HPDE6-E6E7 (cell line): Measurements from ENCODE around the gene BCAP31.
"Not testable (repeated sequence)": the region's sequence is repeated elsewhere in the genome, so short reads cannot be mapped to it uniquely, and the experiment has no call there.

Experiments
- DNase-seq: peaks from one replicate; pipeline ENCODE4 v3.0.0; 2011; ENCODE audit warnings: missing footprints; ENCODE audit errors: extremely low spot score

Gene BCAP31

DNA sequence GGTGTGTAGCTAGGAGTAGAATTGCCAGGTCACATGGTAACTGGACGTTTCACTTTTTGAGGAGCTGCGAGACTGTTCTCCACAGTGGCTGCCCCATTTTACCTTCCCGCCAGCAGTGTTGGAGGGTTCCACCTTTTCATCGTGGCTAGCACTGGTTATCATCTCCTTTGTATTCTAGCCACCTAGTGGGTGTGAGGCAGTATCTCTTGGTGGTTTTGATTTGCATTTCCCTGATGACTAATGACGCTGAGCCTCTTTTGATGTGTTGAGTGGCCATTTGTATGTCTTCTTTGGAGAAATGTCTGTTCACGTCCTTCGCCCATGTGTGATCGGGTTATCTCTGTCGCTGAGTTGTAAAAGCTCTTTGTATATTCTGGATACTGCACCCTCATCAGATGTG lies 11.1 kb upstream of the BCAP31 start:
- DNase-seq, result no peak

DNA sequence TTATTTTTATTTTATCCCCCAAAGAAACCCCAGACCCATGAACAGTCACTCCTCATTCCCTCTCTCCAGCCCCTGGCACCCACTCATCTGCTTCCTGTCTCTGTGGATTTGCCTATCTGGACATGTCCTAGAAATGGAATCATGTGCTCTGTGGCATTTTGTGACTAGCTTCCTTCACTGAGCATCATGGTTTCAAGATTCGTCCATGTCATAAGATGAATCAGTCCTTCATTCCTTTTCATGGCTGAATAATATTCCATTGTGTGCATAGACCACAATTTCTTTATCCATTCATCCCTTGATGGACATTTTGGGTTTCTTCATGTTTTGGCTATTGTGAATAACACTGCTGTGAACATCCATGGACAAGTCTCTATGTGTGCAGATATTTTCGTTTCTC lies 10.7 kb upstream of the BCAP31 start:
- DNase-seq, result no peak

GRCh38 chrX:153733651-153734240 lies 9.6 kb upstream of the BCAP31 start:
- DNase-seq, result no peak

- peak; percentile 48 for DNase-seq
Measured at GRCh38 chrX:153732401-153732800, 8.2 kb upstream of the BCAP31 start.

- no peak for DNase-seq
Measured at GRCh38 chrX:153731845-153732215, 7.6 kb upstream of the BCAP31 start.

DNA sequence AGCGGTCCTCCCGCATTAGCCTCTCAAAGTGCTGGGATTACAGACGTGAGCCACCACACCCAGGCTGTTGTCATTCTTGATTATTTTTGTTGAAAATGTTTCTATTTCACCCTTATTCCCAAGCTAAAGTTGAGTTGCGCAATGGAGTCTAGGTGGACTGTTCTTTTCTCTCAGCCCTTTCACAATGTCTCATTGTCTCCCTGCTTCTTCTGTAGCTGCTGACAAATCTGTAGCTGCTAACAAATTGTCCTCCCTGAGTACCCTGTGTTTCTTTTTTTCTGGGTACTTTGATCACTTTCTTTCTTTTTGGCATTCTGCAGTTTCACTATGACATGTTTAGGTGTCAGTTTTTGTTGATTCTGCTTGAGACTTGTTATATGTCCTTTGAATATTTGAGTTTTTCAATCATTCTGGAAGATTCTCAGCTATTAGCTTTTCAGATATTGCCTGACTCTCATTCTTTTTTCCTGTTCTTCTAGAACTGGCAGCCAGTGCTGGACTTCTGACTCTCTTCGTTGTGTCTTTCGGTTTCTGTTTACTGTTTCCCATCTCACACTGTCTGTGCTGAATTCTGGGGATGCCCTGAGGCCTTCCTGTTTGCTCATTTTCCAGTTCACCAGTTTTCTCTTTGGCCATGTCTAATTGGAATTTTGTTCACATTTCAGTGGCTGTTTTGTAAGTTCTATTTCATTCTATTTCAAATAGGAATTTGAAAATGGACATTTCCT lies 7.1 kb upstream of the BCAP31 start:
- DNase-seq, result no peak

- DNase-seq, result not testable (repeated sequence)
Measured at GRCh38 chrX:153730115-153730514, 5.9 kb upstream of the BCAP31 start.

DNA sequence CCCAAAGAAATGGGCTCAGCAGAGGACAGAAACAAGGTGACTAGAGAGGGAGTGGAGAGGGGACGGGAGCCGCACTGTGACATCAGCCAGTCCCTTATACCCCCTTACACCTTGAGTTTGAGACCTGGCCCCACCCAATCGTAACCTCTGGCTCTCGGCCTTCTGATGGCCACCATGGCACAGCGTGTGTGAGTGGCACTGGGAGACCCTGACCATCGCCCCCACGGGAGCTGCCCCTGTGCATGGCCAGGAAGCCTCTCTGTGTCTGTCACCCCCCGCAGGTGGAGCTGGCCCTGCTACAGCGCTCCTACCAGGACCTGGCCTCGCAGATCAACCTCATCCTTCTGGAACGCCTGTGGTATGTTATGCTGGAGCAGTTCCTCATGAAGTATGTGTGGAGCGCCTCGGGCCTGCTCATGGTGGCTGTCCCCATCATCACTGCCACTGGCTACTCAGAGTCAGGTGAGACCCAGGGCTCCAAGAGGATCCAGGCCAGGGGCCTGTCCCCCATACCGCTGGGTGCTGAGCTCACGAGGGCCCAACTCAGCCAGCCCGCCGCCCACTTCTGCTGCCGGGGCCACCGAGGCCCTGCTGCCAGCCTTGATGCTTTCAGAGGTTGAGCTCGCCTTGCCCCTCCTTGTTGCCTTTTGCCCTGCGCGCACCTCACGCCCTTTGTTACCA lies 4.9 kb upstream of the BCAP31 start:
- no peak for DNase-seq

DNA sequence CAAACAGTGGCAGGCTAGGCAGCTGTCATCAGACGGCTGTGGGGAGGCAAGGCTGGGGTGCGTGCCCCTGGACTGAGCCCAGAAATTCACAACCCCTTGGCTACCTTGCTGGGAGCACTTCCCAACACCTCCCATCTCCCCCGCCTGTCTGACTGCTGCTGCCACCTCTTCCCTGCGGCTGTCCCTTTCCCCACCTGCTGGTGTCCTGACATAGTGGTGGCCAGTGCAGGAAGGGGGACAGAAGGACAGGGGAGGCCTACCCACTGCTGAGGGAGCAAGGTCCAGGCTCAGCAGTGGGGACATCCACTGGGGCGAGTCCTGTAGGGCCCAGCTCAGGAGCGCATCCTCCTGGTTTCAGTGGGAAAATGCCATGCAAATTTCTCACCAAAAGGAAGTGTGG lies 3.9 kb upstream of the BCAP31 start:
- no peak for DNase-seq

DNA sequence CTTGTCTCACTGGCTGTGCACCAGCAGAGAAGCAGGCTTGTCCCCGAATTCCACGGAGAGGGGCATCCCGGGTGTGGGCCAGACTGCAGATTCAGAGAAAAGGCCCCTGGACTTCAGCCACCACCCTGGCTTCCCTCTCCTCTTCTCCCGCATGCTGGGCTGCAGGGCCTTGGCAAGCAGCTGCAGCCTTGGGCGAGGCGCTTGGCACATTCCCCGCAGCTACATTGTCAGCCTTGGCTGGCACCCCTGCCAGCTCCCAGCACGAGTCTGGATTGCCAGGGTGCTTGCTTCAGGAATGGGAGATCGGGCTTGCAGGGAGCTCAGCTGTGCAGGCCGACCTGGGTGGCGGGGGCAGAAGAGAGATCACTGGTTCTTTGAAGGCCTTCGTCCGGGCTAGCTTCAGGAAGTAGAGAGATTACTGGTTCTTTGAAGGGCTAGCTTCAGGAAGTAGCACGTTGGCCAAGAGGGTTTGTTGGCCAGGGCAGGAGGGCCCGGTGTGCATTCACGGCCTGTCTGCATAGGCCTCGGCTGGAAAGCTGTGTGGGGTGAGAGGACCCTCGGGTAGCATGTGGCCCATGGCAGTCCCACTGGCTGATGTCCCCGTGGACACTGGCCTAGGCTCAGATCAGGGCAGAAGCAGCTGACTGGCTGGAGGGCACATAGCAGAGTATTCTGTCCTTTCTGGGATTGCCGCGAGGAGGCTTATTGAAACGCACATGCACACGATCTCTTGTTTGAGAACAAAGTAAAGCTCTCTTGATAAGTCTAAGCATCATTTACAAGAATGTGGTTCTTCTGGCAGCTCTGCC lies 3.1 kb upstream of the BCAP31 start:
- no peak for DNase-seq

- peak; percentile 42 for DNase-seq
Measured at GRCh38 chrX:153726286-153727122, 2.3 kb upstream of the BCAP31 start.

- DNase-seq, result no peak
Measured at GRCh38 chrX:153725832-153726285, 1.7 kb upstream of the BCAP31 start.

DNA sequence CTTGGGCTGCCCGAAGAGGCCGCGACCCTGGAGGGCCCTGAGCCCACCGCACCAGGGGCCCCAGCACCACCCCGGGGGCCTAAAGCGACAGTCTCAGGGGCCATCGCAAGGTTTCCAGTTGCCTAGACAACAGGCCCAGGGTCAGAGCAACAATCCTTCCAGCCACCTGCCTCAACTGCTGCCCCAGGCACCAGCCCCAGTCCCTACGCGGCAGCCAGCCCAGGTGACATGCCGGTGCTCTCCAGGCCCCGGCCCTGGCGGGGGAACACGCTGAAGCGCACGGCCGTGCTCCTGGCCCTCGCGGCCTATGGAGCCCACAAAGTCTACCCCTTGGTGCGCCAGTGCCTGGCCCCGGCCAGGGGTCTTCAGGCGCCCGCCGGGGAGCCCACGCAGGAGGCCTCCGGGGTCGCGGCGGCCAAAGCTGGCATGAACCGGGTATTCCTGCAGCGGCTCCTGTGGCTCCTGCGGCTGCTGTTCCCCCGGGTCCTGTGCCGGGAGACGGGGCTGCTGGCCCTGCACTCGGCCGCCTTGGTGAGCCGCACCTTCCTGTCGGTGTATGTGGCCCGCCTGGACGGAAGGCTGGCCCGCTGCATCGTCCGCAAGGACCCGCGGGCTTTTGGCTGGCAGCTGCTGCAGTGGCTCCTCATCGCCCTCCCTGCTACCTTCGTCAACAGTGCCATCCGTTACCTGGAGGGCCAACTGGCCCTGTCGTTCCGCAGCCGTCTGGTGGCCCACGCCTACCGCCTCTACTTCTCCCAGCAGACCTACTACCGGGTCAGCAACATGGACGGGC lies 1.0 kb upstream of the BCAP31 start:
- DNase-seq, result no peak

DNA sequence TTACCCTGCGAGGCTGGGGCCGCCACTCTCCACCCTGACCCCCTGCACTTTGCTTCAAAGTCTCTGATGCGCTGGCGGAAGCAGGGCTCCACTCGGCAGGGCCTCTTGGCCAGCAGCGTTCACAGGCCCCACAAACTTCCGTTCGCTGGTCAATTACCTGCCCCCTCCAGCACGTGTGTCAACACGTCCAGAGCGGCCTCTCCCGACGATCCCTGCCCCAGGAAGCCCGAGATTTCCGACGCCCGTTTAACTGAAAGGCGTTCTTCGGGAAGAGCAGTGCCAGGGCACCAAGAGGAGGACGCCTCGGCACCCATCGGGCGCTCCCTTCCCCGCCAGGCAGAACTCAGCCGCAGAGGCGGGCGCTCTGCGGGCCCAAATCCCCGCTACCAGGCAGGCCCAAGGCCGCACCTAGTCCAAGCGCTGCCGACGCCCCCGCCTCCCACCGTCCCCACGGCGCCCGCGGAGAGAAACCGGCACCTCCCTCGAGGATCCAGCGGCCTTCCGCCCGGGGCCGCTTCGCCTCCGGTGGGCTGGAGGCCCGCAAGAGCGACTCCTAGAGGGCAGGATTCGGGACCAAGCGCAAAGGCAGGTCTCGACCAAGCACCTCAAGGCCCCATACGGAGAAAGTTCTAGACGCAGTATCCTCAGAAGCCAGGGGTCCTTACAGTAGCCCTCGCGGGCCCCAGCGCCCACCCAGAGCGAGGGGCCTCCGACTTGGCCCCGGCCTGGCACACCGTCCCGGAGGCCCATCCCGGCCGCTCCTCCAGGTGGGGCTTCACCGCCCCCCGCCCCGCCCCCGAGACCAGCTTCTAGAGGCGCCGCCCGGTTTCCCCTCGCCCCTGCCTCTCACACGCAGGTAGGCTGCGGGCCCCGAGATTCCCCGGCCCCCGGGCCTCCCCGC lies 586 bp downstream of the BCAP31 start:
- DNase-seq, result peak; percentile 73

DNA sequence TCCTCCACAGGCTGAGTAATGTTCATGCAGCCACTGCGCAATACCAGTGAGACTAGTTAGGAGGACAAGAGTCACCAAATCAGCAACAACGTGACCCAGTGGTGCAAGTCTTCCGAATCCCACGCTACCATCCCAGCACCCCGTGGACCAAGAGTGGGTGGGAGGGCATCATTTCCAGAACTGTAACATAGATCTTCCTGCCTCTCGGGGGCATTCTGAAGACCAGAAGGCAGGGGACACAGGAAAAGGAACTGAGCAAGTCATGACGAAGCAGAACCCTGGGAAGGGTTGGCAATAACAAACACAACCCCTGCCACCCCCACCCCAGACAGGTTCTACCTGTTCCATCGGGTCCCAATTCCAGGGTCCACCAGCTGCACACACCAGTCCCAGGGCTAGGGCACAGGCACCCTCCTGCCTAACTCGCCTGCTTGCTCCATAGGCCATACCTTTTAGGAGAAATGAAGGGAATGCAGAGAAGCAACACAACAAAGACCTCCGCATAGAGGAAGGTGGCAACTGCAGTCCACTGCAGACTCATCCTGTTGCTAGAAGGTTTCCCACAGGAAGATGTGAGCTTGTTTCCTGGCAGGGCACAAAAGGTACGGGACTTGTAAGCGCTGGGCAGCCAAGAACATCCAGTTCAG lies 1.4 kb downstream of the BCAP31 start:
- peak; percentile 45 for DNase-seq

GRCh38 chrX:153719701-153720100 lies 4.5 kb downstream of the BCAP31 start:
- no peak for DNase-seq

GRCh38 chrX:153719238-153719637 lies 4.9 kb downstream of the BCAP31 start:
- DNase-seq, result no peak

GRCh38 chrX:153717445-153717844 lies 6.7 kb downstream of the BCAP31 start:
- no peak for DNase-seq

DNA sequence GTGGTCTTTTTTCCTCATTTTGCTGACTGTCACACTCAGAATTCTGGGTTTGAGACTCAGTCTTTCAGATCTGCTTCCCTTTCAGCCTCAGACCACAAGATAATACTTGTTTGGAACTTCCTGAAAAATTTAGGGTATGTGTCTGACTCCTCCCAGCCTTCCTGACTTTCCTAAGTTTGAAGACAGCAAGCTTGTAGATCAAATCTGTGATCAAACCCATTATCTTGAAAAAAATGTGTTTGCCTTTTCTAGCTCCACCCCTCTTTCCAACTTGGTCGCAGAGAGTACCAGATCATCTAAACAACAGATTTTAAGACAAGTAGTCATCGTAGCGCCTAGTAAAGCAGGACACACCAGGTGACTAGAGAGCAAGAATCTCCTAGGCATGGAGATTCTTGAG lies 9.9 kb downstream of the BCAP31 start:
- DNase-seq, result no peak
